Activated CD4-positive, alpha-beta T cell treated with anti-CD3 and anti-CD28 coated beads, Interleukin-10, Interleukin-2, amounts not matched to agents 100 ng/mL and 50 ng/mL, durations not matched to agents 16 hours and 8 hours (primary cell): ENCODE measurements around the gene SRRT.
A peak's percentile ranks its signal among the peaks of the same experiment; 100 is the strongest.
"Not testable (repeated sequence)": the region's sequence is repeated elsewhere in the genome, so short reads cannot be mapped to it uniquely, and the experiment has no call there.

ENCODE experiments used
- DNase-seq: peaks from one replicate; pipeline ENCODE4 v3.0.0-alpha.2; 2020

The SRRT gene

GRCh38 chr7:100874577-100875355, at the start of gene SRRT:
TSS of gene SRRT (plus strand) at chr7:100875103. CDS start at chr7:100875591, 488 bp downstream.
- peak; percentile 99 for DNase-seq

GRCh38 chr7:100825215-100825671, 49.7 kb upstream of the SRRT start:
- no peak for DNase-seq

GRCh38 chr7:100825751-100826513, 49.0 kb upstream of the SRRT start:
- no peak for DNase-seq

GRCh38 chr7:100826514-100827329, 48.2 kb upstream of the SRRT start:
- DNase-seq: no peak

GRCh38 chr7:100827330-100828226, 47.3 kb upstream of the SRRT start, which contains the start of gene EPHB4:
TSS of gene EPHB4 (minus strand) at chr7:100827523. CDS start at chr7:100827030, 493 bp downstream.
- DNase-seq: no peak

GRCh38 chr7:100829150-100829716, 45.7 kb upstream of the SRRT start:
- DNase-seq: no peak

- peak; percentile 39 for DNase-seq
These were observed 44.5 kb upstream of the SRRT start for GRCh38 chr7:100830396-100830795.

- no peak for DNase-seq
These were observed 42.6 kb upstream of the SRRT start for GRCh38 chr7:100832281-100832633.

GRCh38 chr7:100835903-100836811, 38.7 kb upstream of the SRRT start:
- DNase-seq: no peak

GRCh38 chr7:100836812-100837098, 38.1 kb upstream of the SRRT start:
- DNase-seq: no peak

GRCh38 chr7:100837099-100837836, 37.6 kb upstream of the SRRT start:
- DNase-seq: peak; percentile 87

- DNase-seq: no peak
These were observed 35.5 kb upstream of the SRRT start for GRCh38 chr7:100839361-100839760.

- no peak for DNase-seq
These were observed 34.3 kb upstream of the SRRT start for GRCh38 chr7:100840470-100841100.

- DNase-seq: no peak
These were observed 27.5 kb upstream of the SRRT start for GRCh38 chr7:100847360-100847759.

- peak; percentile 90 for DNase-seq
These were observed 22.6 kb upstream of the SRRT start, which contains the start of gene SLC12A9 for GRCh38 chr7:100852048-100852872. TSS of gene SLC12A9 (plus strand) at chr7:100852713. CDS start at chr7:100854198, 1,485 bp downstream.

GRCh38 chr7:100854146-100854895, 20.6 kb upstream of the SRRT start:
- no peak for DNase-seq

- not testable (repeated sequence) for DNase-seq
These were observed 20.0 kb upstream of the SRRT start for GRCh38 chr7:100854899-100855298.

GRCh38 chr7:100855515-100855914, 19.4 kb upstream of the SRRT start:
- no peak for DNase-seq
